Rectal smooth muscle tissue (tissue), 1 donor: Measurements from ENCODE around the gene LARP1.
A peak's percentile ranks its signal among the peaks of the same experiment; 100 is the strongest.
"Not testable (repeated sequence)": the region's sequence is repeated elsewhere in the genome, so short reads cannot be mapped to it uniquely, and the experiment has no call there.

Experiments
- H3K27ac ChIP-seq: one replicate; pipeline ENCODE4 v1.7.0; 2013; ENCODE audit warnings: low read depth, low read length, inconsistent platforms
- H3K27me3 ChIP-seq: one replicate; pipeline ENCODE4 v1.7.0; 2013; ENCODE audit warnings: low read length; ENCODE audit not compliant: control insufficient read depth, insufficient read depth
- H3K36me3 ChIP-seq: one replicate; pipeline ENCODE4 v1.7.0; 2013; ENCODE audit warnings: low read length; ENCODE audit not compliant: control insufficient read depth, insufficient read depth
- H3K4me1 ChIP-seq: one replicate; pipeline ENCODE4 v1.7.0; 2013; ENCODE audit warnings: low read length; ENCODE audit not compliant: control insufficient read depth, insufficient read depth
- H3K4me3 ChIP-seq: one replicate; pipeline ENCODE4 v1.7.0; 2013; ENCODE audit warnings: low read length
- H3K9ac ChIP-seq: one replicate; pipeline ENCODE4 v1.7.0; 2013; ENCODE audit warnings: low read length

Gene LARP1

DNA sequence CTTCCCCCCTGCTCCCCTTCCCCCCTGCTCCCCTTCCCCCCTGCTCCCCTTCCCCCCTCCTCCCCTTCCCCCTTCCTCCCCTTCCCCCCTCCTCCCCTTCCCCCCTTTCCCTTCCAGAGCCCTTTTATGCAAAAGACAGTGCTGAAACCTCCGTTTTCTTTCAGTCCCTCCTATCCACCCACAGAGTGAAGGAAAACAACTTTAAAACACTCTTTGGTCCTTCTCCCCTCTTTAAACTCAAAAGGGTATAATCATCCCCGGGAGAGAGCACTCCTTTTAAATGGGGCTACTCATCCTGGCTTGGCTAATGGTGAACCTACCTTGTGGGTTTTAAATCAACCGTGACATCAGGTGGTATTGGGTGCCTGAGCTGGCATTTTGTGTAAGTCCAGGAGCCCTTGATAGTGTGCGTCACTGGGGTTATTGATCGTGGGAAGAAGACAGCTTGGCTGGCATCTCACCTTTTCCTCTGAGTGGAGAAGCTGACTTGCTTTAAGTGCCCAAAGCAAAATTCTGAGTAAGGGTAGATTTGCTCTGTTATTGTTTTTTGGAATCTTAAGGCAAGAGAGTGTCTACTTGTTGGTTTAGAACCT is 2.7 kb downstream of the LARP1 start:
- peaks cover 26% of the 10 kb centered on the region for H3K4me1 ChIP-seq
- no peaks in the 10 kb centered on the region for H3K36me3 ChIP-seq
- H3K27me3 ChIP-seq: no peaks in the 10 kb centered on the region
- no peak overlapping the region for H3K27ac ChIP-seq
- H3K4me3 ChIP-seq: peak overlapping the region; percentile 17
- no peak overlapping the region for H3K9ac ChIP-seq

GRCh38 chr5:154758493-154758892 is 3.3 kb downstream of the LARP1 start:
- Histone ChIP-seq H3K9ac (no peak overlapping the region), H3K36me3 (no peaks in the 10 kb centered on the region), H3K4me1 (peaks cover 20% of the 10 kb centered on the region), H3K27ac (no peak overlapping the region), H3K27me3 (no peaks in the 10 kb centered on the region), H3K4me3 (peak overlapping the region; percentile 17)

DNA sequence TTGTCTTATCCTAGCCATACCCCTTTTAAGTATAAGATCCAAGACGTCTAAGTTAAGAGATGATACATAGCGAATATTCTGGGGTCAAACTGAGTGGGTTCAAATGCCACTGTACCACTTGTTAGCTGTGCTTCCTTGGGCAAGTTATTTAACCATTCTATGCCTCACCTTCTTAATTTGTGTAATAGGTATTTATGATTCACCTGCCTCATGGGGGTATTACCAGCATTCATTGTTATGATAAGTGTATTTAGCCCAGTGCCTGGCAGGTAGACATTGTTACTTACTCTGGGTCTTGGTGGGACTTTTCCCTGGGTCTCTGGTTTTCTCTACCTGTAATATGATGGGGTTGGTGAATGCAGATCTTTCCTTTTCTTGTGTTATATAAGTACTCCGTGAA is 3.8 kb downstream of the LARP1 start:
- Histone ChIP-seq H3K27me3 (no peaks in the 10 kb centered on the region), H3K4me3 (no peak overlapping the region), H3K4me1 (peaks cover 17% of the 10 kb centered on the region), H3K9ac (no peak overlapping the region), H3K27ac (no peak overlapping the region), H3K36me3 (no peaks in the 10 kb centered on the region)

DNA sequence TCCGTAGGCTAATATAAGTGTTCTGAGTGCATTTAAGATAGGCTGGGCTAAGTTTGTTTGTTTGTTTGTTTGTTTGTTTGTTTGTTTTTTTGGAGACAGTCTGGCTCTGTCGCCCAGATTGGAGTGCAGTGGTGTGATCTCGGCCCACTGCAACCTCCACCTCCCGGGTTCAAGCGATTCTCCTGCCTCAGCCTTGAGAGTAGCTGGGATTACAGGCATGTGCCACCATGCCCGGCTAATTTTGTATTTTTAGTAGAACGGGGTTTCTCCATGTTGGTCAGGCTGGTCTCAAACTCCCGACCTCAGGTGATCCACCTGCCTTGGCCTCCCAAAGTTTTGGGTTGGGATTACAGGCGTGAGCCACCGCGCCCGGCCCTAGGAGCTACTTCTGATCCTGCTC is 4.7 kb downstream of the LARP1 start:
- not testable (repeated sequence) for H3K4me3 ChIP-seq, H3K9ac ChIP-seq, H3K36me3 ChIP-seq, H3K27ac ChIP-seq, H3K27me3 ChIP-seq
- peaks cover 11% of the 10 kb centered on the region for H3K4me1 ChIP-seq

DNA sequence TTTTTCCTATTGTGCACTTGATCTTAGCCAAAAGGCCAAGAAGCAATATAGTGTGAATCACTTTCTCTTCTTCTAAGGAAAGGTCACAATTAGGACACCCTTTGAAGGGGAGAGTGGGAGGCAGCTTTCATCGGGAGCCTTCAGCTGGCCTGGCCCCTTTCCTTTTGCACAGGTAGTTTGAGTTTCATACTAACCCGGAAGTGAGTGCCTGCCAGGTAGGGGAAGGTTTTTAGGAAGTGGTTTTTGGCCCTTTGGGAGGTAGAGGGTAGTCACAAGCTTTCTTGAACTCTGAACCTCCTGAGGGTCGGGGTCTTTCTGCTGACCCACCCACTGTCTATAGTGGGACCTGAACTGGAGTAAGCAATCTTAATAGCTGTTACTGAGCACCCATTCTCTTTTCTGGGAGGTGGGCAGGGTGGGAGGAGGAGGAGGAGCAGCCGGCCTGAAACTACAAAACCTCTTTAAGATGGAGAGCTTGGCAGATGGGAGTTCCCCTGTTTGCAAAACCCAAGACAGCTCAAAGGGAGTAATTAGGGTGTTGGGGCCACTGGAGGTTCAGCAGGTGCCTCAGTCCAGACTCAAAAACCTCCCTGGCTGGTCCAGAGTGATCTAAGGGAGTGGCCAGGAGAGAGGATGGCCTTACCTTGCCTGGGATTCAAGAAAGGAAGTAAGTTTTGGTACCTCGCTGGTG is 6.0 kb downstream of the LARP1 start:
- no peak overlapping the region for H3K4me3 ChIP-seq
- peaks cover 11% of the 10 kb centered on the region for H3K4me1 ChIP-seq
- no peaks in the 10 kb centered on the region for H3K27me3 ChIP-seq
- no peak overlapping the region for H3K27ac ChIP-seq
- H3K36me3 ChIP-seq: no peaks in the 10 kb centered on the region
- H3K9ac ChIP-seq: no peak overlapping the region

- H3K9ac ChIP-seq: no peak overlapping the region
- H3K4me3 ChIP-seq: no peak overlapping the region
- peaks cover 13% of the 10 kb centered on the region for H3K4me1 ChIP-seq
- H3K27me3 ChIP-seq: no peaks in the 10 kb centered on the region
- no peak overlapping the region for H3K27ac ChIP-seq
- no peaks in the 10 kb centered on the region for H3K36me3 ChIP-seq
Observed at GRCh38 chr5:154762261-154762660, 7.1 kb downstream of the LARP1 start.

DNA sequence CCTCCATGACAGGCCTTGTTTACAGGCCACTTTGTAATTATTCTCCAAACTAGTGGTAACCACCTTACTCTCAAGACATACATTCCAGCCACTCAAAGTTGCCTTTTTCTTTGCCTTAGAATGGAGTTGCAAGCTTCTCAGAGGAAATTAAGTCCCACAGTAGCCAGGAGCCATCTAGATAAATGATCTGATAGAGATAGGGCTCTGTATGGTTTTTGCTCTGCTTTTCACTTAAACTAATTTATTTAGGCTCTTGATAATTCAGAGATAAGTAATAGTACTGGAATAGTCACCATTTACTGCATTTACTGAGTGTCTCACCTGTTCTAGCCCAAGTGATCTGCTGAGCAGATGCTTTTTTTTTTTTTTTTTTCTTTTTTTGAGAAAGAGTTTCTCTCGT is 7.5 kb downstream of the LARP1 start:
- H3K4me3 ChIP-seq: no peak overlapping the region
- H3K9ac ChIP-seq: no peak overlapping the region
- H3K4me1 ChIP-seq: peaks cover 13% of the 10 kb centered on the region
- H3K27me3 ChIP-seq: no peaks in the 10 kb centered on the region
- no peak overlapping the region for H3K27ac ChIP-seq
- H3K36me3 ChIP-seq: no peaks in the 10 kb centered on the region

DNA sequence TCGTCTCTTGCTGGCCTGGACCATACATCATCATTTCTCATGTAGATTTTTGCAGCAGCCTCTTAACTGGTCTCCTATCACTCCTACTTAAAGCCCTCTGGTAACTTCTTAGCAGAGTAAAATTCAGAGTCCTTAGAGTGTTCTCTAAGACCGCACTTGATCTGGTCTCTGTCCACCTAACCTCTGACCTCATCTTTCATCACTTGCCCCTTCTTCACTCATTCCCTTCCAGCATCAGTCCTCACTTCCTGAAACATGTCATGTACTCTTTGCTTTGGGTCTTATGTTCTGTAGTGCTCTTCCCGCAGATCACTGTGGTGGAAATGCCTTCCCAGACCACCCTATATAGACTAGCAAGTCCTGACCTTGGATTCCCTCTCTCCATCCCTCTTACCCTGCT is 9.8 kb downstream of the LARP1 start:
- H3K36me3 ChIP-seq: no peaks in the 10 kb centered on the region
- H3K9ac ChIP-seq: no peak overlapping the region
- H3K4me3 ChIP-seq: no peak overlapping the region
- H3K27ac ChIP-seq: no peak overlapping the region
- H3K27me3 ChIP-seq: no peaks in the 10 kb centered on the region
- H3K4me1 ChIP-seq: peaks cover 10% of the 10 kb centered on the region

DNA sequence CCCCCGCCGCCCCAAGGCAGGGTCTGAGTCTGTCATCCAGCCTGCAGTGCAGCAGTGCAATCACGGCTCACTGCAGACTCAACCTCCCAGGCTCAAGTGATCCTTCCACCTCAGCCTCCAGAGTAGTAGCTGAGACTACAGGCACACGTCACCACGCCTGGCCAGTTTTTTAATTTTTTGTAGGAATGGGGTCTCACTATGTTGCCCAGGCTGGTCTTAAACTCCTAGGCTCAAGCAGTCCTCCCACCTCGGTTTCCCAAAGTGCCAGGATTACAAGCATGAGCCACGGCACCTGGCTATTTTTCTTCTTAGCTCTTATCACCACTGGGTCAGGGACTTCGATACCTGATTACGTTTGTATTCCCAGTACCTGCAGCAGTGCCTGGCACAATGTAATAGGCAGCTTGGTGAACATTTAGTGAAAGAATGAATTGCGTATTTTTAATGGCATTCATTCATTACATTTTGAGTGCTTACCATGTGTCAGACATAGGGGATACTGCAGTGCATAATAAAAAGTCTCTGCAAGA is 10.3 kb downstream of the LARP1 start:
- no peak overlapping the region for H3K27ac ChIP-seq

DNA sequence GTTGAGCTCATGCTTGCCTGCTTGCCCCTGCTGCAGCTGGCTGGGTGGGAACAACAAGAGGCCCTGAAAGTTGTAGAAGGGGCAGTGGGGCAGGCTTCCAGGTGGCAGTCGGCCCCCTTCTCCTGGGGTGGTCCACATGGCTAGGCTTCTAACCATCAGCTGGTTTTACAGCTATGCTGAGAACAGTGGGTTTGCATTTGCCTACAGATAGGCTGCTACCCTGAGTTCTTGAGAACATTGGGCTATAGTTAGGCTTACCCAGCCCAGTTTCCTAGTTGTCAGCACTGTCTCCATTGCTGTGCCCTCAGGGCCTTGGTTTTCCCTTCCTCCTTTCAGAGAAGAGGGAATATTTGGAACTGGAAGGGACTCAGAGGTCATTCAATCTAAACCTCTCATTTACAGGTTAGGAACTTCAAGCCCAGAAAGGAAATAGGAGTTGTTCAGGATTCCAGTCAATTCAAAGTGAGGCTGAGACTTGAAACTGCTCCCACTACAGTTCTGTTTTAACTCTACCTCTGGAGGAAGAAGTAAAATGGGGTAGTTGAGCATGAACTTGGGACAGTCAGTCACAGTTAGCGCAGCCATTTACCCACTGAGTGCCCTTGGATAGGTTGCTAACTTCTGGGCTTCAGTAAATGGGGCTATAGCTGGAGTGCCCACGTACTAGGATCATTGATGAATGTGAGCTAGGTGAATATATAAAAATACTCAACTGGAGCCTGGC is 11.5 kb downstream of the LARP1 start:
- Histone ChIP-seq H3K4me3 (no peak overlapping the region), H3K27ac (no peak overlapping the region), H3K36me3 (no peaks in the 10 kb centered on the region), H3K27me3 (no peaks in the 10 kb centered on the region), H3K9ac (no peak overlapping the region), H3K4me1 (peaks cover 7% of the 10 kb centered on the region)

More for the DNA sequence above, 10.3 kb downstream of the LARP1 start:
- H3K4me3 ChIP-seq: no peak overlapping the region
- peaks cover 9% of the 10 kb centered on the region for H3K4me1 ChIP-seq
- no peaks in the 10 kb centered on the region for H3K36me3 ChIP-seq
- no peak overlapping the region for H3K9ac ChIP-seq
- H3K27me3 ChIP-seq: no peaks in the 10 kb centered on the region

DNA sequence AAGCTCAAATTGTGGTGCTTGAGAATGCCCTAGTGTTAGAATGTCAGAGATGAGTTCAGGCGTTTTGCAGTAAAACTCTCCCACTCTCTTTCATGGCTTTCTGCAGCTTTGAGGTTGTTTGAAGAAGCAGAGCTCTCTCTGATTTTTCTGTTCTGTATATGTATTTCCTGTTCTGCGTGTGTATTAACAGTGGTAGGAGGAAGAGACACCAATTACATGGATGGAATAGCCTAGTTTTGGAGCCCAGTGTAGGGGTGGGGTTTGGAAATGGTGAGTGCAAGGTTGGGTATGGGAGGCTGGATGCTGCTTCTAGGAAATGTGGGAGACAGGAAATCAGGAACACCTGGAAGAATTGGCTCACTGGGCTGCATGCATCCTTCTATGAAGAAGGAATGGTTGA is 12.4 kb downstream of the LARP1 start:
- no peaks in the 10 kb centered on the region for H3K36me3 ChIP-seq
- no peaks in the 10 kb centered on the region for H3K27me3 ChIP-seq
- no peak overlapping the region for H3K4me3 ChIP-seq
- H3K9ac ChIP-seq: no peak overlapping the region
- no peak overlapping the region for H3K27ac ChIP-seq
- H3K4me1 ChIP-seq: peaks cover 7% of the 10 kb centered on the region

- Histone ChIP-seq H3K27ac (no peak overlapping the region), H3K4me1 (peaks cover 7% of the 10 kb centered on the region), H3K36me3 (no peaks in the 10 kb centered on the region), H3K27me3 (no peaks in the 10 kb centered on the region), H3K4me3 (no peak overlapping the region), H3K9ac (no peak overlapping the region)
Observed at GRCh38 chr5:154768207-154768606, 13.0 kb downstream of the LARP1 start.
